Adrenal gland (tissue), 12 donors: Measurements from ENCODE around the gene CDK11A. TPM values are rescaled to one million over a fixed set of nuclear protein-coding genes. Genes with fewer than 3 reads are reported as not detected.
"Not testable (repeated sequence)": the region's sequence is repeated elsewhere in the genome, so short reads cannot be mapped to it uniquely, and the experiment has no call there.

Experiments used
- DNase-seq, 7 donors: peaks; one replicate each; pipeline ENCODE4 v3.0.0-alpha.2; 2019 to 2020
- H3K27ac ChIP-seq, 5 donors: fragments of 200-600 bp; sonication (generic) in 4 of 5; 1 replicate in 3 of 5; 2 replicates in 2 of 5; pipeline versions ENCODE4 v1.5.1 to v1.8.0; 2016 to 2020; ENCODE audit warnings: mild to moderate bottlenecking in 1 of 5
- H3K27me3 ChIP-seq: fragments of 200-600 bp; 2 replicates; pipeline ENCODE4 v1.8.0; 2021
- H3K36me3 ChIP-seq, 2 donors: fragments of 200-600 bp; replicated peaks in 1 of 2; 1 replicate in 1 of 2; 2 replicates in 1 of 2; pipeline versions ENCODE4 v1.5.1 to v1.8.0; 2018 to 2022
- H3K4me1 ChIP-seq, 2 donors: fragments of 200-600 bp; replicated peaks in 1 of 2; 1 replicate in 1 of 2; 2 replicates in 1 of 2; pipeline versions ENCODE4 v1.5.1 to v1.8.0; 2018 to 2021
- H3K4me3 ChIP-seq, 4 donors: fragments of 200-600 bp; sonication (generic) in 3 of 4; one replicate each; pipeline ENCODE4 v1.5.1; 2016 to 2018
- H3K9me3 ChIP-seq, 3 donors: fragments of 200-600 bp; sonication (generic) in 1 of 3; replicated peaks in 1 of 3; 1 replicate in 2 of 3; 2 replicates in 1 of 3; pipeline versions ENCODE4 v1.5.1 to v1.8.0; 2016 to 2021
- POLR2A ChIP-seq, 2 donors: fragments of 450-650 bp; IDR thresholded peaks; one replicate each; pipeline ENCODE4 v1.6.1; 2017; ENCODE audit warnings: antibody characterized with exemption in 2 of 2, mild to moderate bottlenecking in 2 of 2, moderate library complexity in 1 of 2
- WGBS, 4 donors: extraction: QIAGEN DNeasy Blood & Tissue Kit in 2 of 4; methylation state at CpG; one replicate each; pipeline versions ENCODE4 v1.1.5 to v1.1.7; 2013 to 2017; 5-methylcytosine and 5-hydroxymethylcytosine counted together
- intact Hi-C, 2 donors: fragments of 100-400 bp; cut with DNase I; formaldehyde crosslinking; loops; one replicate each; pipeline versions ENCODE4 v1.14.1 to v1.15.0; 2022 to 2023
- polyA plus RNA-seq, 3 donors: library from polyadenylated mRNA; stranded (reverse); fragments of 200-250 nt in 2 of 3; fragments of 350-450 nt in 1 of 3; fragmentation: Illumina TruSeq in 1 of 3; extraction: RNeasy Lipid Tissue Mini Kit (QIAGEN cat#74804) in 1 of 3; gene quantifications; one replicate each; pipeline ENCODE4 v1.2.3, GENCODE V29; 2013 to 2014
- total RNA-seq, 9 donors: library from RNA; depleted of rRNA in 4 of 9; stranded (reverse); fragments of >200 nt in 4 of 9; fragments of 120-200 nt in 1 of 9; fragmentation: NEBNext Ultra II Directional in 1 of 9; extraction: Animal tissue kit (Norgen Biotek cat#: 25700) in 1 of 9; gene quantifications; one replicate each; pipeline versions ENCODE4 v1.1.0 to v1.2.4, GENCODE V29; 2013 to 2023
- TF ChIP-seq, protein P1 (sequence below), 6 experiments: fragments of 450-650 bp in 4 of 6; fragments of 200-600 bp in 2 of 6; sonication (generic) in 1 of 6; IDR thresholded peaks; 1 replicate in 5 of 6; 2 replicates in 1 of 6; pipeline versions ENCODE4 v1.5.1 to v1.8.0; 2016 to 2021; ENCODE audit warnings: antibody characterized with exemption in 6 of 6, mild to moderate bottlenecking in 2 of 6, moderate library complexity in 1 of 6
- donor health status: healthy with polysubstance abuse.
- donor health status: Bipolar disorder and iron deficiency.
- donor health status: DM: yes; HTN: yes; CAD: no.
- donor health status: DM: no; HTN: no; CAD: no.
- donor health status: DM: no; HTN: no; CAD: no.
- donor health status: DM: yes; HTN: yes; CAD: no.

The CDK11A gene
- total and polyA plus RNA-seq, 12 donors = 2.1 to 302 (median 25.7) TPM

DNA sequence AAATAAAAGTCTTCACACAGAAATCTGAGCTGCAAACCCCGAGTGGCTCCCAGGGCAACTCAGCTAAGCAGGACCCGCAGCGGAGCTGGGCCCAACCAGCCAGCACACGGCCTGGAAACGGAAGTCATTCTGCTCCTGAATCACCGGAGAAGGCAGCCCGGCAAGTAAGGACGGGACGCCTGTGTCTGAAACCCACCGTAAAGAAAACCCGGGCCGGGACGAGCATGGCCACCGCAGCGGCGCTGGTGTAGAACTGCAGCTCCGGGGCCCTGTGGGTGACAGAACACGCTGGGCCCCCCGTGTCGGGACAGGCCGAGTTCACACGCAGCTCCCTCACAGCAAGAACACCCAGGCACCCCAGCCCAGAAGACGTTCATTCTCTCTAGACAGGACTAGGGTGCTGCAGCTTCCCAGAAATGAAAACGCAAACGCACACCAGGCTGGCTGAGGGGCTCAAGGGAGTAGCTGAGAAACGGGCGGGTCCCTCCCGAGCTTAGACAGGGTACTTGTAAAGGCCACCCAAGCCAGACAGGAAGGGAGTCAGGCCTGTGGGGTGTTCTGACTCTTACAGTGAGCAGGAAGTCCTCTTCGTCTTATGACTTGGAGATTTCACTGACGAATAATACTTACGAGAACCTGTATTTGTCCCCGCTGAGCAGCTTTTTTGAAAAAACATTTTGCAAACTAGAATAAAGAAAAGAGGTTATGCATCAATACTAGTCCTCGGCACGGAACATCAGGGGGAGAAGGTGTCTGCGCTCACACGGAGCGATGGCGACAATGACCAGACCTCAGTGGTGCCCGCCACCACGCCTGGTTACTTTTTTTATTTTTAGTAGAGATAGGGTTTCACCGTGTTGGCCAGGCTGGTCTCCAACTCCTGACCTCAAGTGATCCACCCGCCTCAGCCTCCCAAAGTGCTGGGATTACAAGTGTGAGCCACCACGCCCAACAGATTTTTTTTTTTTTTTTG, 54.4 kb downstream of the CDK11A start:
- Histone ChIP-seq H3K27me3 (no peaks in the 10 kb centered on the region), H3K9me3 (no peaks in the 10 kb centered on the region), H3K4me1 (no peaks in the 10 kb centered on the region), H3K36me3 (peaks cover 0 to 61% of the 10 kb centered on the region in 2 donors), H3K4me3 (no peak overlapping the region), H3K27ac (no peak overlapping the region)
- no peak for TF ChIP-seq POLR2A (IDR thresholded peaks at IDR 0.05)
- TF ChIP-seq, protein P1, sequence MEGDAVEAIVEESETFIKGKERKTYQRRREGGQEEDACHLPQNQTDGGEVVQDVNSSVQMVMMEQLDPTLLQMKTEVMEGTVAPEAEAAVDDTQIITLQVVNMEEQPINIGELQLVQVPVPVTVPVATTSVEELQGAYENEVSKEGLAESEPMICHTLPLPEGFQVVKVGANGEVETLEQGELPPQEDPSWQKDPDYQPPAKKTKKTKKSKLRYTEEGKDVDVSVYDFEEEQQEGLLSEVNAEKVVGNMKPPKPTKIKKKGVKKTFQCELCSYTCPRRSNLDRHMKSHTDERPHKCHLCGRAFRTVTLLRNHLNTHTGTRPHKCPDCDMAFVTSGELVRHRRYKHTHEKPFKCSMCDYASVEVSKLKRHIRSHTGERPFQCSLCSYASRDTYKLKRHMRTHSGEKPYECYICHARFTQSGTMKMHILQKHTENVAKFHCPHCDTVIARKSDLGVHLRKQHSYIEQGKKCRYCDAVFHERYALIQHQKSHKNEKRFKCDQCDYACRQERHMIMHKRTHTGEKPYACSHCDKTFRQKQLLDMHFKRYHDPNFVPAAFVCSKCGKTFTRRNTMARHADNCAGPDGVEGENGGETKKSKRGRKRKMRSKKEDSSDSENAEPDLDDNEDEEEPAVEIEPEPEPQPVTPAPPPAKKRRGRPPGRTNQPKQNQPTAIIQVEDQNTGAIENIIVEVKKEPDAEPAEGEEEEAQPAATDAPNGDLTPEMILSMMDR (IDR thresholded peaks at IDR 0.05) = no peak
- 90 to 93% (median 91%) methylated on average over 42 to 43 of the region's 43 CpGs for whole genome bisulfite sequencing, 4 donors
- intact Hi-C loops = no loop called here
- peak in 1 of 7 donors; percentile 17 for DNase-seq

DNA sequence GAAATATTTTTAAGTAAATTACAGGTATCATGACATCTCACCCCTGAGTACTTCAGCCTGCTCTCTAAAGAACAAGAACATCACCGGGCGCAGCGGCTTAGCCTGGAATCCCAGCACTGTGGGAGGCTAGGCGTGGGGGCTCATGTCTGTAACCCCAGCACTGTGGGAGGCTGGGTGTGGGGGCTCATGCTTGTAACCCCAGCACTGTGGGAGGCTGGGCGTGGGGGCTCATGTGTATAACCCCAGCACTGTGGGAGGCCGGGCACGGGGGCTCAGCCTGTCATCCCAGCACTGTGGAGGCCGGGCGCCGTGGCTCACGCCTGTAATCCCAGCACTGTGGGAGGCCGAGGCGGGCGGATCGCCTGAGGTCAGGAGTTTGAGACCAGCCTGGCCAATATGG, 57.6 kb downstream of the CDK11A start:
- no peak for TF ChIP-seq POLR2A (IDR thresholded peaks at IDR 0.05)
- TF ChIP-seq, protein P1 (IDR thresholded peaks at IDR 0.05) = no peak
- H3K27ac ChIP-seq = no peak overlapping the region
- WGBS, 4 donors = 90 to 96% (median 92%) methylated on average over 6 to 15 of the region's 15 CpGs
- H3K4me1 ChIP-seq = no peaks in the 10 kb centered on the region
- no peak overlapping the region for H3K4me3 ChIP-seq
- H3K9me3 ChIP-seq = no peaks in the 10 kb centered on the region
- intact Hi-C loops = no loop called here
- no peaks in the 10 kb centered on the region for H3K27me3 ChIP-seq
- H3K36me3 ChIP-seq = peaks cover 0 to 49% of the 10 kb centered on the region in 2 donors
- peak in 2 of 7 donors; percentile 1 to 17 for DNase-seq

DNA sequence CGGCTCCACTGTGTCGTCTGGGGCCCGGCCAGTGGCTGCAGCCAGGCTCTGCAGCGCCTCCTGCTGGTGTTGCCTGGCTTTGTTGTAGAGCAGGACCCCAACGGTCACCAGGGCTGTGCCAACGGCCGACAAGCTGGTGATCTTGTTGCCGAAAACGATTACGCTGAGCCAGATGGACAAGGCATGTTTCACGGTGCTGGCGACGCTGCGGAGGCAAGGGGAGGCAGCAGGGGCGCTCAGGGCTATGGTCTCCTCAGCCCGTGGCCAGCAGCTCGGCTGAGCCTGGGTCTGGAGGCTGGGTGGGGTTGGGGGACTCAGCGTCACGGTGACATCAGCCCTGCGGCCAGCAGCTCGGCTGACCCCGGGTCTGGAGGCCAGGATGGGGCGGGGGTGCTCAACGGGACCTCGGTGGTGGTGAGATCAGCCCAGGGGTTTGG, 58.3 kb downstream of the CDK11A start:
- H3K36me3 ChIP-seq = peaks cover 0 to 42% of the 10 kb centered on the region in 2 donors
- WGBS, 4 donors = 81 to 92% (median 82%) methylated on average over 2 to 25 of the region's 25 CpGs
- H3K4me3 ChIP-seq = no peak overlapping the region
- H3K27ac ChIP-seq = no peak overlapping the region
- H3K9me3 ChIP-seq = no peaks in the 10 kb centered on the region
- peak in 2 of 7 donors; percentile 7 to 37 for DNase-seq
- no peaks in the 10 kb centered on the region for H3K27me3 ChIP-seq
- intact Hi-C loops = no loop called here
- no peaks in the 10 kb centered on the region for H3K4me1 ChIP-seq
- TF ChIP-seq, protein P1 (IDR thresholded peaks at IDR 0.05) = peak in 5 of 6 experiments; percentile 19 to 37 (median 28)
- TF ChIP-seq POLR2A (IDR thresholded peaks at IDR 0.05) = no peak

DNA sequence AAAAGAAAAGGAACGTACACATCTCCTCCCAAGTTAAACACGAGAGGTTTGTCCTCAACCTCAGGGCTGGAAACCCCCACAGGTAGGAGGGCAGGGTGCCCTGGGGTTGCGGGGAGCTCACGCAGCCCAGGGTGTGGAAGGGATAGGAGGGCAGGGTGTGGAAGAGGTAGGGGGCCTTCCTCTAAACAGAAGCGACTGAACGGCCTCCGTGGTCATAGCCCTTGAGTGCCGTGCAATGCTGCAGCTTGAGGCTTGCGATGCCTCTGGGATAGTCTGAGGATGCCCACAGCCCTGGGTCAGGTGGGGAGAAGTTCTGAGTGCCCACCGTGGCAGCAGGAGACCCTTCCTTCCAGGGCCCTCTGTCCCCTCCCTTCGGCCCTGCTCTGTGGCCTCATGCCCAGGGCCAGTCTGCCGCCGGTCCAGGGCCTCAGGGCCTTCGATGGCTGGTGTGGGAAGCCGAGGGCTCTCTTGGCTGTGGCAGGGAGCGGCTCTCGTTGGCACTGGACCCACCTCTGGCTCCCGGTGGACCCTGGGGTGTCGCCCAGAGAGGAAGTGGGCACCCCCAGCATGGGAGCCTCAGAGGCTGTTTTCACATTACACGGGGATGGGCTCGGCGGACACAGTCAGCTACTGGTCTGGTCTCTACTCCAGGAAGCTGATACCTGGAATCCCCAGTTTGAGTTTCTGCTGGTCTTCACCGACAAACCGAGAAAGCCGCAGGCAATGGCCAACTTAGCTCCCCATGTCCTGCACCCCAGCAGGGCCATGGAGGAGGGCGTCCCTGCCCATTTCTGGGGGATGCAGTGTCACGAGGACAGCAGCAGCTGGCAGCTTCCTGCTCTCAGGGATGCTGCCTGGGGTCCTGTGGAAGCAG, 59.0 kb downstream of the CDK11A start:
- intact Hi-C loops = no loop called here
- WGBS, 4 donors = 86 to 94% (median 89%) methylated on average over 12 to 27 of the region's 27 CpGs
- Histone ChIP-seq H3K36me3 (peaks cover 0 to 38% of the 10 kb centered on the region in 2 donors), H3K9me3 (no peaks in the 10 kb centered on the region), H3K27me3 (no peaks in the 10 kb centered on the region), H3K27ac (no peak overlapping the region), H3K4me1 (no peaks in the 10 kb centered on the region), H3K4me3 (no peak overlapping the region)
- no peak for TF ChIP-seq POLR2A (IDR thresholded peaks at IDR 0.05)
- TF ChIP-seq, protein P1 (IDR thresholded peaks at IDR 0.05) = no peak
- DNase-seq = peak in 1 of 7 donors; percentile 19

DNA sequence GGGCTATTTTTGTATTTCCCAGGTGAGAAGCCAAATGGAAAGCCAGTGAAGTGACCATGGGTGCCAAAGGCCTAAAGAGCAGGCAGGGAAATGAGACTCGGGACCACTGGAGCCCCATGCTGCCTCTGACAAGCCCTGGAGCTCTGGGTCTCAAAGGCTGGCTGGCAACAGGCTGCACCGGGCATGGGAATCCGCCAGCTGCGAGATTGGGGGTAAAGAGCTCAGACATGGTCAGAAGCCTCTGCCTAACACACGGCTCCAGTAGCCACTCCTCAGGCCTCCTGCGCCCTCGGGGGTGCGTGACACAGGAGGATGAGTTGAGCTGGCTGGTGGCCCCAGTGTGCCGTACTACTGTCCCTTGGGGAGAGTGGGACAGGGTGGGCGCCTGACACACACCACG, 59.8 kb downstream of the CDK11A start:
- 8 to 84% (median 79%) methylated on average over 1 to 5 of the region's 11 CpGs; no CpG with 5 or more reads in 1 of the 4 donors for WGBS, 4 donors
- H3K4me1 ChIP-seq, H3K9me3 ChIP-seq, H3K27me3 ChIP-seq, H3K27ac ChIP-seq, H3K4me3 ChIP-seq, intact Hi-C loops: not testable (repeated sequence)
- peak in 1 of 7 donors; percentile 10 for DNase-seq
- H3K36me3 ChIP-seq = peaks cover 0 to 30% of the 10 kb centered on the region in 2 donors

DNA sequence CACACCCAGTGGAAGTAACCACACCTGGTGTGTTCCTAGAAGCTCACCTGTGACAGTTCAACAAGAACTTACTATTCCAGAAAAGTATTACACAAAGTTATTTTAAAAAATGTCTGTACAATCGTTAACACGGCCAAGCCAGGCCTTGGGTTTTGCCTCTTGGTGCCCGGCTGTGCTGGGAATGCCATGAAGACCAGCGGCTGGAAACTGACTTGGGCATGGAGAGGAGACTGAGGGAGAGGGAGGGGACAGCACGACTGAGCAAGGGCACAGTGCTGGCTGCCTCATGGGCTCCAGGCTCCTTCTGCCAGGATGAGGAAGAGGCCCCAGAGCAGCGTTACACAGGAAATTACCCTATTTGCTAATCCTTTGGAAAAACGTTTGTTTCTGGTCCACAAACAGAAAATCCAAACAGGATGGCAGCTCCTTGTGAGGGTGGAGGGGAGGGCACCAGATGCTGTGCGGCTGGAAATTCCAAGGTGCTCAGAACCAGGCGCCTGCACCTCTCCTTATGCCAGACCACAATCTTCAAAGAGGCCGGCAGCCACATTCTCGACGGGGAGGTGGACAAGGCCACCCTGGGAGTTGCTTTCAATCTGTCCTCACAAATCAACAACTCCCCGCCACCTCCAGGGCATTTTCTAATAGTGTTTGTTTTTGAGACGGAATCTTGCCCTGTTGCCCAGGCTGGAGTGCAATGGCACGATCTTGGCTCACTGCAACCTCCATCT, 61.2 kb downstream of the CDK11A start:
- intact Hi-C loops = not testable (repeated sequence)

More for the DNA sequence above, 61.2 kb downstream of the CDK11A start:
- H3K4me3 ChIP-seq, H3K27me3 ChIP-seq, H3K9me3 ChIP-seq, H3K4me1 ChIP-seq: not testable (repeated sequence)
- peak in 1 of 7 donors; percentile 24 for DNase-seq
- Histone ChIP-seq H3K27ac (peak overlapping the region in 3 of 5 donors; percentile 14 to 72 (median 52)), H3K36me3 (peaks cover 0 to 20% of the 10 kb centered on the region in 2 donors)
- 65 to 79% (median 74%) methylated on average over 11 to 15 of the region's 15 CpGs for WGBS, 4 donors
